Calu3 (cell line): Measurements from ENCODE around the gene TBC1D10A. TPM values are rescaled to one million over a fixed set of nuclear protein-coding genes. Genes with fewer than 3 reads are reported as not detected.

ENCODE experiments used
- BruUV-seq: library from RNA; stranded (reverse); fragments of 400-500 nt; replicated peaks from 2 replicates; lab custom pipeline; 2021; lab: Mats Ljungman, UMichigan
- CTCF ChIA-PET: fragments of 300-600 bp; sonication (Branson Sonifier 250); formaldehyde crosslinking; loops from one replicate; lab custom pipeline; 2022; ENCODE audit warnings: antibody characterized with exemption; lab: Charles Lee
- DNase-seq: peaks from one replicate; pipeline ENCODE4 v3.0.0; 2022
- H3K27ac Mint-ChIP-seq: one replicate; pipeline ENCODE4 v1.8.0; 2022; ENCODE audit warnings: mixed read lengths; ENCODE audit not compliant: unreplicated experiment
- H3K27me3 Mint-ChIP-seq: one replicate; pipeline ENCODE4 v1.8.0; 2022; ENCODE audit warnings: mixed read lengths; ENCODE audit not compliant: unreplicated experiment
- H3K36me3 Mint-ChIP-seq: one replicate; pipeline ENCODE4 v1.8.0; 2022; ENCODE audit warnings: mild to moderate bottlenecking, moderate library complexity, mixed read lengths; ENCODE audit not compliant: insufficient read depth, unreplicated experiment
- H3K4me1 Mint-ChIP-seq: one replicate; pipeline ENCODE4 v1.8.0; 2022; ENCODE audit warnings: mild to moderate bottlenecking, low read depth, mixed read lengths; ENCODE audit not compliant: unreplicated experiment
- H3K4me3 Mint-ChIP-seq: one replicate; pipeline ENCODE4 v1.8.0; 2022; ENCODE audit warnings: mild to moderate bottlenecking, low read depth, moderate library complexity, mixed read lengths; ENCODE audit not compliant: unreplicated experiment
- H3K9me3 Mint-ChIP-seq: one replicate; pipeline ENCODE4 v1.8.0; 2022; ENCODE audit warnings: low read depth, mixed read lengths; ENCODE audit not compliant: unreplicated experiment
- intact Hi-C: fragments of 100-400 bp; cut with micrococcal nuclease; formaldehyde crosslinking; loops from one replicate; pipeline ENCODE4 v1.10.0; 2022; ENCODE audit not compliant: unreplicated experiment
- total RNA-seq: library from RNA; stranded (reverse); gene quantifications from 2 replicates; pipeline ENCODE4 v1.2.3, GENCODE V29; 2022
- TF ChIP-seq, protein P1 (sequence below): fragments of 200-600 bp; IDR thresholded peaks from one replicate; pipeline ENCODE4 v1.8.0; 2022; ENCODE audit warnings: antibody characterized with exemption; ENCODE audit not compliant: unreplicated experiment

The TBC1D10A gene
- total RNA-seq, 1 experiment from 2014 or later = 24.5 TPM

- intact Hi-C loops = no loop called here
- no TSS peak for BruUV-seq
- CTCF ChIA-PET = interaction anchor here (0.6 kb wide), 1 partner anchor 942 kb away, joined by 8 read pairs; no protein-coding TSS in a partner anchor
- TF ChIP-seq, protein P1, sequence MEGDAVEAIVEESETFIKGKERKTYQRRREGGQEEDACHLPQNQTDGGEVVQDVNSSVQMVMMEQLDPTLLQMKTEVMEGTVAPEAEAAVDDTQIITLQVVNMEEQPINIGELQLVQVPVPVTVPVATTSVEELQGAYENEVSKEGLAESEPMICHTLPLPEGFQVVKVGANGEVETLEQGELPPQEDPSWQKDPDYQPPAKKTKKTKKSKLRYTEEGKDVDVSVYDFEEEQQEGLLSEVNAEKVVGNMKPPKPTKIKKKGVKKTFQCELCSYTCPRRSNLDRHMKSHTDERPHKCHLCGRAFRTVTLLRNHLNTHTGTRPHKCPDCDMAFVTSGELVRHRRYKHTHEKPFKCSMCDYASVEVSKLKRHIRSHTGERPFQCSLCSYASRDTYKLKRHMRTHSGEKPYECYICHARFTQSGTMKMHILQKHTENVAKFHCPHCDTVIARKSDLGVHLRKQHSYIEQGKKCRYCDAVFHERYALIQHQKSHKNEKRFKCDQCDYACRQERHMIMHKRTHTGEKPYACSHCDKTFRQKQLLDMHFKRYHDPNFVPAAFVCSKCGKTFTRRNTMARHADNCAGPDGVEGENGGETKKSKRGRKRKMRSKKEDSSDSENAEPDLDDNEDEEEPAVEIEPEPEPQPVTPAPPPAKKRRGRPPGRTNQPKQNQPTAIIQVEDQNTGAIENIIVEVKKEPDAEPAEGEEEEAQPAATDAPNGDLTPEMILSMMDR = no peak
- H3K4me1 Mint-ChIP-seq = peaks cover 49% of the 10 kb centered on the region
- peaks cover 10% of the 10 kb centered on the region for H3K36me3 Mint-ChIP-seq
- no peak for DNase-seq
- H3K4me3 Mint-ChIP-seq = no peak overlapping the region
- H3K9me3 Mint-ChIP-seq = no peaks in the 10 kb centered on the region
- no peak overlapping the region for H3K27ac Mint-ChIP-seq
- H3K27me3 Mint-ChIP-seq = no peaks in the 10 kb centered on the region
Observed at GRCh38 chr22:30318799-30319419, 7.8 kb downstream of the TBC1D10A start.

DNA sequence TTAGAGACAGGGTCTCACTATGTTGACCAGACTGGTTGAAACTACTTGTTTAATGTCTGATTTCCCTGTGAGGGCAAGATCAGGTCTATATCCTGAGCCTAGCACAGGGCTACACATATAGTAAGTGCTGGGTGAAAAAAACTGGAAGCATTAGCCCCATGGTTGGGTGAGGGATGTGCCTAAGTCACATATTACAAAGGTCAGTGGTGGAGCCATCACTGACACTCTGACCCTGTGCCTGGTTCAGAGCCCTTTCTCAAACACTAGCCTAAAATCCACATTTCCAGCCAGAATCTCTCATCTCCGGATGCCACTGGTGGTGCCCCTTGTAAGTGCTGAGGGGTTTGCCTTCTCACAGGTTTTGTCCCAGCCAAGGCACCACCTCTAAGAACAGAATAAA lies 9.0 kb downstream of the TBC1D10A start:
- Mint-ChIP-seq H3K36me3 (peaks cover 12% of the 10 kb centered on the region), H3K27me3 (no peaks in the 10 kb centered on the region), H3K27ac (no peak overlapping the region), H3K4me3 (no peak overlapping the region), H3K9me3 (no peaks in the 10 kb centered on the region), H3K4me1 (peaks cover 58% of the 10 kb centered on the region)
- TF ChIP-seq, protein P1 = no peak
- intact Hi-C loops = no loop called here
- CTCF ChIA-PET = no interaction called here
- no TSS peak for BruUV-seq
- no peak for DNase-seq

DNA sequence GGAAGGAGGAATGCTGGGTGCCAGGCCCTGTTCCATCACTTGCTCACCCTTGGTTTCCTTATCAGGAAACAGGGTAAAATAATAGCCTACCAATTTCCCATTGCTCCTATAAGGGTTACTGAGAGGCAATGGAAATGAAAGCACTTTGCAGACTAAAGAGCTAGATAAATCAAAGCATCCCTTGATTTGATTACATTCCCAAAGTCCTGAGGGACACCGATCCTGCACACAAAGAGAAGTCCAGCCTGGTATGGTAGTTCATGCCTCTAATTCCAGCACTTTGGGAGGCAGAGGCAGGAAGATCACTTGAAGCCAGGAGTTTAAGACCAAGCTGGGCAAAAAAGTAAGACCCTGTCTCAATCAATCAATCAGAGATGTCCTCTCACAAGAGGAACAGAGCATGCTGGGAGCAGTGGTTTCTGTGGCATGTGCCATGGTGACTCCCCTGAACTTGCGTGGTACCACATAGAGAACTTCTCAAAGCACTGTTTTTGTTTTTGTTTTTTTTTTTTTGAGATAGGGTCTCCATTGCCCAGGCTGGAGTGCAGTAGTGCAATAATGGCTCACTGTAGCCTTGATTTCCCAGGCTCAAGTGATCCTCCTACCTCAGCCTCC lies 10.7 kb downstream of the TBC1D10A start:
- H3K9me3 Mint-ChIP-seq = no peaks in the 10 kb centered on the region
- no TSS peak for BruUV-seq
- CTCF ChIA-PET = no interaction called here

GRCh38 chr22:30314915-30315314 lies 11.8 kb downstream of the TBC1D10A start:
- Mint-ChIP-seq H3K4me3 (no peak overlapping the region), H3K9me3 (no peaks in the 10 kb centered on the region), H3K27ac (no peak overlapping the region), H3K36me3 (peaks cover 13% of the 10 kb centered on the region), H3K27me3 (no peaks in the 10 kb centered on the region), H3K4me1 (peaks cover 87% of the 10 kb centered on the region)
- BruUV-seq = no TSS peak
- DNase-seq = no peak
- CTCF ChIA-PET = interaction anchor here (0.7 to 1.5 kb wide), 2 partner anchors 17 to 23 kb away, joined by 4 to 6 read pairs; no protein-coding TSS in a partner anchor
- intact Hi-C loops = no loop called here
- TF ChIP-seq, protein P1 = no peak

More for the DNA sequence above, 10.7 kb downstream of the TBC1D10A start:
- peaks cover 13% of the 10 kb centered on the region for H3K36me3 Mint-ChIP-seq
- TF ChIP-seq, protein P1 = no peak
- no peak overlapping the region for H3K4me3 Mint-ChIP-seq
- intact Hi-C loops = no loop called here
- H3K4me1 Mint-ChIP-seq = peaks cover 75% of the 10 kb centered on the region
- H3K27me3 Mint-ChIP-seq = no peaks in the 10 kb centered on the region
- no peak overlapping the region for H3K27ac Mint-ChIP-seq
- no peak for DNase-seq
